GM18907 (cell line): ENCODE data around the gene RPEL1.
"Not testable (repeated sequence)": the region's sequence is repeated elsewhere in the genome, so short reads cannot be mapped to it uniquely, and the experiment has no call there.

Experiments used
- ATAC-seq: cut with Tn5 transposase; IDR thresholded peaks from one replicate; pipeline ENCODE4 v1.9.1; 2021; ENCODE audit warnings: mild to moderate bottlenecking, moderate library complexity; ENCODE audit not compliant: unreplicated experiment

The RPEL1 gene

DNA sequence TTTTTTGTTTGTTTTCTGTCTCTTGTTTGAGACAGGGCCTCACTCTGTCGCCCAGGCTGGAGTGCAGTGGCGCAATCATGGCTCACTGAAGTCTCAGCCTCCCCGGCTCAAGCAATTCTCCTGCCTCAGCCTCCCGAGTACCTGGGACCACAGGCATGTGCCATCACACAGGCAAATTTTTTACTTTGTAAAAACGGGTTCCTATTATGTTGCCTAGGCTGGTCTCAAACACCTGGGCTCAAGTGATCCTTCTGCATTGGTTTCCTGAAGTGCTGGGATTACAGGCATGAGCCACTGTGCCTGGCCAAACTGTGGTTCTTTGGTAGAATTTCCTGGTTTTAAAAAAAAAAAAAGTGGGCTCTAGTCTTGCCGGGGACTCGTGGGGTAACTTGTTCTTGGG is at the start of gene RPEL1:
RPEL1 (plus strand) TSS at position 301 of the 400 bp plus-strand sequence. CDS start 110 bp downstream, outside the sequence.
- ATAC-seq, result not testable (repeated sequence)

DNA sequence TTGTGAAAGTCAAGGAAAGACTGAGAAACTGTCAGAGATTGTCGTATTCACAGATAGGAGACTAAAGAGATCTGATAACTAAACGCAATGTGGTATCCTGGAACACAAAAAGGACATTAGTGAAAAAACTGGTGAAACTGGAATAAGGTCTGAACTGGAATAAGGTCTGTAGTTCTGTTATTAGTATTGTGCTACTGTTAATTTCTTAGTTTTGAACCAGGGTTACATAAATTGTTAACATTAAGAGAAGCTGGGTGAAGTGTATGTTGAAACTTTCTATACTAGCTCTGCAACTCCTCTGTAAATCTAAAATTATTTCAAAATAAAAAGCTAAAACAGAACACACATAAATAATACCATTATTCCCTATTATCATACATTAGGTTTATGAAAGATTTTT is 49.2 kb upstream of the RPEL1 start:
- no peak for ATAC-seq

DNA sequence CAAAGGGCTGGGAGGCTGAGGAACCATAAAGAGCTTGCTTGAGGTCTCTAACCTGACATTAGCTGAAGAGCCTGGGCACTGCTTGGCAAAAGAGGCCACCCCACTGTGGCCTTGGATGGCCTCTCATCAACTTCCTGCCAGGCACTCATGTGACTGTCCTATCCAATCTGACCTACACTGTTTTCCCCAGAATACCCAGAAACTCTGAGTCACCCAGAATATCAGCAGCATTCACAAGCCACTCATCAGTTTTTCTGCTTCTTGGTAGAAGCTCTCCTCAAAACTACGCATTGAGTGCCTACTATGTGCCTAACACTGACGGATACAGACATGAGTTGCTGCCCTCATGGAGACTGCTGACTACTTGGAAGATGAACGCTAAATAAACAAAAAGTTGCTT is 48.5 kb upstream of the RPEL1 start:
- ATAC-seq, result no peak

DNA sequence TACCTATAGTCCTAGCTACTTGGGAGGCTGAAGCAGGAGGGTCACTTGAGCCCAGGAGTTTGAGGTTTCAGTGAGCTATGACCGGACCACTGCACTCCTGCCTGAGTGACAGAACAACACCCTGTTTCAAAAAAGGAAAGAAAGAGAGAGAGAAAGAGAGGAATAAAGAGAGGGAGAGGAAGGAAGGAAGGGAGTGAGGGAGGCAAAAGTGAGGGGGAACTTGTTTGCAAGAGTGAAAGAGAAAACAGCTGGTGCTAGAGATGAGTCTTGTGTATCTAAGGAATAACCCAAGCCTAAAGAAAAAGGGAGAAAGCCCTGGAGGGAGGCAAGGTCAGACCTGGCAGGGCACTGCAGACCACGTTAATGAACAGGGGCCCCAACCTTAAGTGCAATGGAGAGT is 47.8 kb upstream of the RPEL1 start:
- no peak for ATAC-seq

DNA sequence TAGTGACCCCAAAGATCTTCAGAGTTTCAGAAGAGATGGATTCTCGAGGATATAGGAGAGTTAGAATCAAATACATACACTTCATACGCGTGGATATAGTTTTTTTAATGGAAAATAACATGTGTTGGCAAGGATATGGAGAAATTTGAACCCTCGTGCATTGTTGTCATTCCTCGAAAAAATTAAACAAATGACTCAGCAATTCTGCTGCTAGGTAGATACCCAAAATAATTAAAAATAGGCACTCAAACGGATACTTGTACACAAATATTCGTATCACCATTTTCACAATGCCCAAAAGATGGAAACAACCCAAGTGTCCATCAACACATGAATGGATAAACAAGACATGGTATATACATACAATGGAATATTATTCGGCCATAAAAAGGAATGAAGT is 47.0 kb upstream of the RPEL1 start:
- no peak for ATAC-seq

DNA sequence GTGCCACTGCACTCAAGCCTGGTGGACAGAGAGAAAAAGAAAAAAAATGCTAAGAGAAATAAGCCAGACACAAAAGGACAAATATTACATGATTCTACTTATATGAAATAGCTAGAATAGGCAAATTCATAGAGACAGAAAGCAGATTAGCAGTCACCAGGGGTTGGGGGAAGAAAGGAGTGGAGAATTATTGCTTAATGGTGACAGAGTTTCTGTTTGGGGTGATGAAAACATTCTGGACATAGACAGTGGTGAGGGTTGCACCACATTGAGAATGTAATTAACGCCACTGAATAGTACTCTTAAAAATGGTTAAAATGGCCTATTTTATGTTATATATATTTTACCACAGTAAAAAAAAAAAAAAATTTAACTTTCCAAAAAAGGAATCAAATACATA is 46.2 kb upstream of the RPEL1 start:
- ATAC-seq, result no peak

DNA sequence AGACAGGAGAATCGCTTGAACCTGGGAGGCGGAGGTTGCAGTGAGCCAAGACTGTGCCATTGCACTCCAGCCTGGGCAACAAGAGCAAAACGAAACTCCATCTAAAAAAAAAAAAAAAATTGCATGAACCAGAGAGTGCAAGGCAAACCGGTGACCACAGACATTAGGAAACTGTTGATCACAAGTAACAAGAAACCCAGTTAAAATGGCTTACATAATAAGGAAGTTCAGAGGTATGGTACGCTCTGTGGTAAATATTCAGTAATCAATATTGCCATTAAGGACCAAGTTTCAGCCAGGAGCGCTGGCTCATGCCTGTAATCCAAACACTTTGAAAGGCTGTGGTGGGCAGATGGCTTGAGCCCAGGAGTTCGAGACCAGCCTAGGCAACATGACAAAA is 43.4 kb upstream of the RPEL1 start:
- ATAC-seq, result no peak

DNA sequence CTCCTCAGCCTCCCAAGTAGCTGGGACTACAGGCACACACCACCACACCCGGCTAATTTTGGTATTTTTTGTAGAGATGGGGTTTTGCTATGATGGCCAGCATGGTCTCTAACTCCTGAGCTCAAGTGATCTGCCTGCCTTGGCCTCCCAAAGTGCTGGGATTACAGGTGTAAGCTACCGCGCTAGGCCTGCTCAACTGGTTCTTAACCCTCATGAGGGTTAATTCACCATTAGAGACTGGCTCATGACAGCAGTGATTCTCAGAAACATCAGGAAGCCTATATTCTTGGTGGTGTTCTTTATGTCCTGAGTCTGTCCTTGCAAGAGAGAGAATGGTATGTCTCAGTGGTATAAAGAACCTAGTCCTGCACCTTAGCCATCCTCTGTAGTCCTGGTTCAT is 42.2 kb upstream of the RPEL1 start:
- no peak for ATAC-seq

DNA sequence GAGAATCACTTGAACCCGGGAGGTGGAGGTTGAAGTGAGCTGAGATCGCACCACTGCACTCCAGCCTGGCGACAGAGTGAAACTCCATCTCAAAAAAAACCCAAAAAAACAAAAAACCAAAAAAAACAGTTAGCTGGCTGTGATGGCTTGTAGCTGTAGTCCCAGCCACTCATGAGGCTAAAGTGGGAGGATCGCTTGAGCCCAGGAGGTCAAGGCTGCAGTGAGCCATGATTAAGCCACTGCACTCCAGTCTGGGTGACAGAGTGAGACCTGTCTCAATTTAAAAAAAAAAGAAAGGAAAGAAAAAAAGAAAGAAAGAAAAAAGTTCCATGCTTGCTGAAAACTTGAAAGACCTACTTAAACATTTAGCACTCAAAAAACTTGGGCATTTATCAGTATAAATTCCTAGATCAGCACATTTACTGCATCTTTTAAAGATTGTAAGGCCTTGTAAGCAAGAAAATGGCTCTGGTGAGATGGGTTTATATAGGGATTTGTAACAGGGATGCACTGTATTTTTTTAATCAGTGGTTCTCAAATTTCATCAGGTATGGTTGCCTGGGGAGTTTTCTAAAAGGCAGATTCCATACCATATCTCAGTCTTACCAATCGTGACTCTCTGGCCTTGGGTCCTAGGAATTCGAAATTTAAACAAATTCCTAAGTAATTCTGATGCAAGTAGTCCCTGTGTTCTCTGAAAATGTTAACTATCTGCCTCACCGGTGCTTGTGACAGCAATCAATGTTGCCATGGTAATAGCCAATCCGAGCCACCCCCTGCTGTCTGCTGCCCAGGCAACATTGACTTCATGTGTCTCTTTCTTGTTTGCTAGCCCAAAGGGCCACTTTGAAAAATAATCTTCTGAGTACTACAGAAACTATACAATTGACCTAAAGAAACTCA is 41.1 kb upstream of the RPEL1 start:
- ATAC-seq, result no peak

DNA sequence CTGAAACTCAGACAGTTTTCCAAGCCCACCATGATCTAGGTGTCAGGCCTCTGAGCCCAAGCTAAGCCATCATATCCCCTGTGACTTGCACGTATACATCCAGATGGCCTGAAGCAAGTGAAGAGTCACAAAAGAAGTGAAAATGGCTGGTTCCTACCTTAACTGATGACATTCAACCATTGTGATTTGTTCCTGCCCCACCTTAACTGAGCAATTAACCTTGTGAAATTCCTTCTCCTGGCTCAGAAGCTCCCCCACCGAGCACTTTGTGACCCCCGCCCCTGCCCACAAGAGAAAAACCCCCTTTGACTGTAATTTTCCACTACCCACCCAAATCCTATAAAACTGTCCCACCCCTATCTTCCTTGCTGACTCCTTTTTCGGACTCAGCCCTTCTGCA is 40.3 kb upstream of the RPEL1 start:
- ATAC-seq, result not testable (repeated sequence)

DNA sequence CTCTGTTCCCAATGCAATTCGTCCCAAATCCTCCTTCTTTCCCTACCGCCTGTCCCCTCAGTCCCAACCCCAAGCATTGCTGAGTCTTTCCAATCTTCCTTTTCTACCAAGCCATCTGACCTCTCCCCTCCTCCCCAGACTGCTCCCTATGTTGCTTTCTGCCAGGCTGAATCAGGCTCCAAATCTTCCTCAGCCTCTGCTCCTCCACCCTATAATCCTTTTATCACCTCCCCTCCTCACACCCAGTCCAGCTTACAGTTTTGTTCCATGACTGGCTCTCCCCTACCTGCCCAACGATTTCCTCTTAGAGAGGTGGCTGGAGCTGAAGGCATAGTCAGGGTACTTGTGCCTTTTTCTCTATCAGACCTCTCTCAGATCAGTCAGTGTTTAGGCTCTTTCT is 39.0 kb upstream of the RPEL1 start:
- ATAC-seq, result not testable (repeated sequence)

DNA sequence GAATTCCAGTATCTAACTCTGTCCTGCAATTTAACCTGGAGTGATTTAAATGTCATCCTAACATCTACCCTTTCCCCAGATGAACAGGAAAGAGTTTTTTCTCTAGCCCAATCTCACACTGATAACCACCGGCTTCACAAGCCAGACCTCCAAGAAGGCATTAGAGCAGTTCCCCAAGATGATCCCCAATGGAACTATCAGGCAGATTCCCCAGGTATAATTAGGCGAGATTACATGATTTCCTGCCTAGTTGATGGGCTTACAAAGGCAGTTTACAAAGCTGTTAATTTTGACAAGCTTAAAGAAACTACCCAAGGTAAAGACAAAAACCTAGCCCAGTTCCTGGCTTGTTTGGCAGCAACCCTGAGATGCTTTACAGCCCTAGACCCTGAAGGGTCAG is 38.5 kb upstream of the RPEL1 start:
- ATAC-seq, result no peak

DNA sequence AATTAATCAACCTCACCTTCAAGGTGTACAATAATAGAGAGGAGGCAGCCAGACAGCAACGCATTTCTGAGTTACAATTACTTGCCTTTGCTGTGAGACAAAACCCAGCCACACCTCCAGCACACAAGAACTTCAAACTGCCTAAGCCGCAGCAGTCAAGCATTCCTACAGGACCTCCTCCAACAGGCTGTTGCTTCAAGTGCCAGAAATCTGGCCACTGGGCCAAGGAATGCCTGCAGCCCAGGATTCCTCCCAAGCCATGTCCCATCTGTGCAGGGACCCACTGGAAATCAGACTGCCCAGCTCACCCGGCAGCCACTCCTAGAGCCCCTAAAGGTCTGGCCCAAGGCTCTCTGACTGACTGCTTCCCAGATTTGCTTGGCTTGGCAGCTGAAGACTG is 38.0 kb upstream of the RPEL1 start:
- ATAC-seq, result not testable (repeated sequence)

DNA sequence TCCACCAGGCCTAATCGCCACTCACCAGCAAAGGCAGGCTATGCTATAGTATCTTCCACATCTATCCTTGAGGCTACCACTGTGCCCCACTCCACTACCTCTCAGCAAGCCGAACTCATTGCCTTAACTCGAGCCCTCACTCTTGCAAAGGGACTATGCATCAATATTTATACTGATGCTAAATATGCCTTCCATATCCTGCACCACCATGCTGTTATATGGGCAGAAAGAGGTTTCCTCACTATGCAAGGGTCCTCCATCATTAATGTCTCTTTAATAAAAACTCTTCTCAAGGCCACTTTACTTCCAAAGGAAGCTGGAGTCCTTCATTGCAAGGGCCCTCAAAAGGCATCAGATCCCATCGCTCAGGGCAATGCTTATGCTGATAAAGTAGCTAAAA is 35.4 kb upstream of the RPEL1 start:
- not testable (repeated sequence) for ATAC-seq

DNA sequence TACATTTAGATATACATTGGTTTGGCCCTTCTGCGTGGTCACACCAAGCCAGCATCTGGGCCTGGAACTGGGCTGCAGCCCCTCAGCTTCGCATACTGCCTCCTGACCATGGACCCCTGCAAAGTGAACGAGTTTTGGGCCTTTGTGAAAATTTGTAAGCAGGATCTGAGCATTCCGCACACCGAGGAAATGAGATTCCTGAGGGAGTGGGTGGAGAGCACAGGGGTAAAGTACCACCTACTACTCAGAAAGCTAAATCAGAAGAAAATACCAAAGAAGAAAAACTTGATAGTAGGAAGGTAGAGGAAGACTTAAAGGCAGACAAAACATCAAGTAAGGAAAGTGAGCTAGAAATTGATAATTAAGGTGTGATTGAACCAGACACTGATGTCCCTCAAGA is 30.1 kb upstream of the RPEL1 start:
- no peak for ATAC-seq

DNA sequence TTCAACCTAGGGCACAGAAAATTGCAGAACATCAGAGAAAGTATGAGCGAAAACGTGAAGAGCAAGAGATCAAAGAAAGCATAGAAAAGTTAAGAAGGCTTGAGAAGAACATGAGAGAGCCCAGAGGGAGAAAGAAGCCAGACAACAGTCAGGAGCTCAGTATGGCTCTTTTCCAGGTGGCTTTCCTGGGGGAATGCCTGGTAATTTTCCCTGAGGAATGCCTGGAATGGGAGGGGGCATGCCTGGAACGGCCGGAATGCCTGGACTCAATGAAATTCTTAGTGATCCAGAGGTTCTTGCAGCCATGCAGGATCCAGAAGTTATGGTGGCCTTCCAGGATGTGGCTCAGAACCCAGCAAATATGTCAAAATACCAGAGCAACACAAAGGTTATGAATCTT is 29.3 kb upstream of the RPEL1 start:
- ATAC-seq, result not testable (repeated sequence)

DNA sequence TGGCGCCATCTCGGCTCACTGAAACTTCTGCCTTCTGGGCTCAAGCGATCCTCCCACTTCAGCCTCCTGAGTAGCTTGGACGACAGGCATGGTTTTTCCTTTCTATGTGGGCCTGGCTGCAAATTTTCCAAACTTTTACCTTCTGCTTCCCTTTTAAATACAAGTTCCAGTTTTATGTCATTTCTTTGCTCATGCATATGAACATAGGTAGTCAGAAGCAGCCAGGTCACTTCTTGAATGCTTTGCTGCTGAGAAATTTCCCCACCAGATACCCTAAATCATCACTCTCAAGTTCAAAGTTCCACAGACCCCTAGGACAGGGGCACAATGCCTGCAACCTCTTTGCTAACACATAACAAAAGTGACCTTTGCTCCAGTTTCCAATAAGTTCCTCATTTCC is 21.6 kb upstream of the RPEL1 start:
- ATAC-seq, result no peak

DNA sequence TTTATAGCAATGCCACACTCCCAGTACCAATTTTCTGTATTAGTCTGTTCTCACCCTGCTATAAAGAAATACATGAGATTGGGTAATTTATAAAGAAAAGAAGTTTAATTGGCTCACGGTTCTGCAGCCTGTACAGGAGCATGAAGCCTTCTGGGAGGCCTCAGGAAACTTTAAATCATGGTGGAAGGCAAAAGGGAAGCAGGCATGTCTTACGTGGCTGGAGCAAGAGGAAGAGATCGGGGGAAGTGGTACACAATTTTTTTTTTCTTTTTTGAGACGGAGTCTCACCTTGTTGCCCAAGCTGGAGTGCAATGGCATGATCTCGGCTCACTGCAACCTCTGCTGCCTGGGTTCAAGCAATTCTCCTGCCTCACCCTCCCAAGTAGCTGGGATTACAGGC is 21.0 kb upstream of the RPEL1 start:
- ATAC-seq, result not testable (repeated sequence)

DNA sequence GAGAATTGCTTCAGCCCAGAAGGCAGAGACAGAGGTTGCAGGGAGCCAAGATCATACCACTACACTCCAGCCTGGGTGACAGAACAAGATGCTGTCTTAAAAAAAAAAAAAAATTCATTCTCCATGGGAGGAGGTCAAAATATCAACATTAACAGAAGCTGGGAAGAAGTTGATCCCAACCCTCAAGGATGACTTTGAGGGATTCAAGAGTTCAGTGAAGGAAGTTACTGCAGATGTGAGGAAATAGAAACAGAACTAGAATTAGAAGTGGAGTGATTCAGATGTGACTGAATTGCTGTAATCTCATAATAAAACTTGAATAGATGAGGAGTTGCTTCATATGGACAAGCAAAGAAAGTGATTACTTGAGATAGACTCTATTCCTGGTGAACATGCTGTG is 19.7 kb upstream of the RPEL1 start:
- no peak for ATAC-seq

DNA sequence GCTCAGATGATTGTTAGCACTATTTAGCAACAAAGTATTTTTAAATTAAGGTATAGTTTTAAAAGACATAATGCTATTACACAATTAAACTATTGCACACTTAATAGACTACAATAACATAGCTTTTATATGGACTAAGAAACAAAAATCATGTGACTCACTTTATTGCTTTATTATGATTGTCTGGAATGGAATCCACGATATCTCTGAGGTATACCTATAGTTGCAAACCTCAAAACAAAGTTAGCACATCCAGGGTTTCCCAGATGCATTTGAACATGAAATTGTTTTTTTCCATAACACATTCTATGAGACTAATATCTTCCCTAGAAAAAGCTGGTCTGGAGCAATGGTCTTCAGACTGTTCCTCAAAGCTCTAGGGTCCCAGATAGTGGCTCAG is 18.3 kb upstream of the RPEL1 start:
- ATAC-seq, result no peak

DNA sequence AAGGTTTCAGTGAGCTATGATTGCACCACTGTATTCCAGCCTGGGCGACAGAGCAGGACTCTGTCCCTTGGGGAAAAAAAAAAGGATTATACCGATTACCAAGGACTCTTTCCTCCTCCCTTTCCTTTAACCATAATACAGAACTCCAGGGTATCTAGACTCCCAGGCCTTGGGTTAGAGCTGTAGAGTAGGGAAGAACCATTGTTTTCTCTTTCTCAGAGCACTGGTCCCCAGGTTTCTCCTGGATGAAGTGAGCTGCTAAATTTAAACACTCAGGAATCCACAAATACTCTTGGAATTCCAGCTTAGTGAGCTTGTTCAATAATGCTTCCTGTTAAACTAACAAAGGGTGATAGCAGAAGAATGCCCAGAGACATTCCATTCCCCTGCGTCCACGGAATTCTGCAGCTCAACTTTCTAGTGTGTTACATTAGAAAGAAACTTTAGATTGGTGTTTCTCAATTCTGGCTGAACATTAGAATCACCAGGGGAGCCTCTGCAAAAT is 14.6 kb upstream of the RPEL1 start:
- no peak for ATAC-seq

DNA sequence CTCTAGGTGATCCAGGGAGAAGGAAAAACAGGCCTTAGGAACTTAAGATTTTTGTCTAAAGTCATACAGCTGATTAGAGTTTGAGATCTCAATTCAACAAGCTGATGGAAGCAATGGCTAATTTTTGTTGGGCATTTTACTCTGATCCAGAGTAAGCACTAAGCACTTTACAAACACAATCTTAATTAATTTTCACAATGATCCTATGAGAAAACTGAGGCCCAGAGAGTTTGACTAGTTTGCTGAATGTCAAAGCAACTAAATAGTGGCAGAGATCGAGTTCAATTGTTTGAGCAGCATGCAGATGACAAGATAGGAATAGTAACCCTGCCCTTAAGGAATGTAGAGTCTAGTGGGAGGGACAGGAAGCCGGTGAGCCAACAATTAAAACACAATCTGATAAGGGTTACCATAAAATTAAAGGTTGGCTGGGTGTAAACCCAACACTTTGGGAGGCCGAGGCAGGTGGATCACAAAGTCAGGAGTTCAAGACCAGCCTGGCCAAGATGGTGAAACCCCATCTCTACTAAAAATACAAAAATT is 13.5 kb upstream of the RPEL1 start:
- no peak for ATAC-seq
